HepG2 (cell line): ENCODE results near the gene LYPD6. TPM values are rescaled to one million over a fixed set of nuclear protein-coding genes. Genes with fewer than 3 reads are reported as not detected.

Source experiments
- AKNA ChIP-seq: sonication (generic); formaldehyde crosslinking; IDR thresholded peaks from 2 replicates; pipeline ENCODE4 v1.4.0; 2020; ENCODE audit warnings: missing genetic modification reagents, borderline replicate concordance
- ARID4A ChIP-seq: sonication (generic); formaldehyde crosslinking; IDR thresholded peaks from 2 replicates; pipeline ENCODE4 v1.5.0; 2020; ENCODE audit warnings: mild to moderate bottlenecking, missing genetic modification reagents, borderline replicate concordance
- FOXK2 ChIP-seq: fragments of 450-650 bp; IDR thresholded peaks from 2 replicates; pipeline ENCODE4 v1.6.1; 2016
- GPBP1L1 ChIP-seq: sonication (generic); formaldehyde crosslinking; IDR thresholded peaks from 2 replicates; pipeline ENCODE4 v1.5.0; 2020; ENCODE audit warnings: mild to moderate bottlenecking, missing genetic modification reagents
- HMGA1 ChIP-seq: sonication (generic); formaldehyde crosslinking; conservative IDR thresholded peaks from 2 replicates; pipeline ENCODE4 v1.4.0; 2020; ENCODE audit warnings: missing genetic modification reagents
- KAT2B ChIP-seq: fragments of 150-350 bp; IDR thresholded peaks from 2 replicates; pipeline ENCODE4 v1.6.1; 2014; ENCODE audit warnings: low read depth, low read length, borderline replicate concordance
- KAT8 ChIP-seq: IDR thresholded peaks from 2 replicates; pipeline ENCODE4 v1.6.1; 2016; ENCODE audit warnings: missing genetic modification reagents, missing compliant biosample characterization
- KDM5A ChIP-seq: fragments of 200-600 bp; sonication (generic); IDR thresholded peaks from 2 replicates; pipeline ENCODE4 v1.7.0; 2018; ENCODE audit warnings: antibody characterized with exemption, mild to moderate bottlenecking, low read length, borderline replicate concordance
- SP5 ChIP-seq: IDR thresholded peaks from 2 replicates; pipeline ENCODE4 v1.6.1; 2016; ENCODE audit warnings: low read depth, borderline replicate concordance
- TERF1 ChIP-seq: sonication (generic); formaldehyde crosslinking; IDR thresholded peaks from 2 replicates; pipeline ENCODE4 v1.8.0; 2022; ENCODE audit warnings: mild to moderate bottlenecking, missing genetic modification reagents, moderate library complexity
- TRIM24 ChIP-seq: sonication (generic); formaldehyde crosslinking; IDR thresholded peaks from 2 replicates; pipeline ENCODE4 v1.8.0; 2022; ENCODE audit warnings: mild to moderate bottlenecking, missing genetic modification reagents
- ZNF18 ChIP-seq: sonication (generic); formaldehyde crosslinking; IDR thresholded peaks from 2 replicates; pipeline ENCODE4 v1.8.0; 2022; ENCODE audit warnings: mild to moderate bottlenecking, missing genetic modification reagents; ENCODE audit not compliant: insufficient replicate concordance
- ZNF296 ChIP-seq: sonication (generic); formaldehyde crosslinking; conservative IDR thresholded peaks from 2 replicates; pipeline ENCODE4 v1.5.0; 2020; ENCODE audit warnings: mild to moderate bottlenecking, missing genetic modification reagents
- ZNF343 ChIP-seq: sonication (generic); formaldehyde crosslinking; IDR thresholded peaks from 2 replicates; pipeline ENCODE4 v1.4.0; 2020; ENCODE audit warnings: mild to moderate bottlenecking, missing genetic modification reagents
- ZNF589 ChIP-seq: sonication (generic); formaldehyde crosslinking; conservative IDR thresholded peaks from 2 replicates; pipeline ENCODE4 v1.8.0; 2022; ENCODE audit warnings: mild to moderate bottlenecking, moderate library complexity, missing genetic modification reagents
- polyA plus RNA-seq, 8 experiments: library from polyadenylated mRNA; depleted of rRNA in 3 of 8; stranded (reverse) in 7 of 8; unstranded in 1 of 8; fragments of >200 nt; fragmentation: Illumina TruSeq in 4 of 8; extraction: Trizol in 4 of 8; gene quantifications; 2 replicates each; pipeline versions ENCODE4 v1.2.1 to v1.2.3, GENCODE V29; 2011 to 2016; ENCODE audit warnings: low read depth in 4 of 8, missing spikeins in 1 of 8, mixed read lengths in 1 of 8; ENCODE audit not compliant: insufficient read depth in 1 of 8
- total RNA-seq, 5 experiments: library from RNA; depleted of rRNA; stranded (reverse); fragments of >200 nt; fragmentation: Illumina TruSeq; extraction: Trizol; gene quantifications; 2 replicates each; pipeline ENCODE4 v1.2.3, GENCODE V29; 2016; ENCODE audit warnings: low read depth in 1 of 5

The LYPD6 gene
- total and polyA plus RNA-seq, 2 of the 13 experiments (the other 11 are each of a cell fraction or from before 2014, with no cell fraction given): 0.01 to 0.07 TPM

- TF ChIP-seq ARID4A (CRISPR knock-in tag) (no peak; the same call in 1 of the 2 replicates), SP5 (CRISPR knock-in tag) (no peak), TRIM24 (no peak), ZNF589 (CRISPR knock-in tag) (no peak), GPBP1L1 (CRISPR knock-in tag) (no peak), HMGA1 (no peak), KDM5A (no peak), FOXK2 (no peak), ZNF296 (CRISPR knock-in tag) (no peak), ZNF343 (CRISPR knock-in tag) (no peak), TERF1 (CRISPR knock-in tag) (no peak), ZNF18 (CRISPR knock-in tag) (no peak), KAT8 (CRISPR knock-in tag) (no peak), KAT2B (no peak), AKNA (CRISPR knock-in tag) (no peak)
Observed at GRCh38 chr2:149330127-149331022, at the start of gene LYPD6 (continued).
